Transverse colon (tissue), 3 donors: ENCODE data around the gene KAZALD1.

Source experiments
- EP300 ChIP-seq: sonication (generic); formaldehyde crosslinking; IDR thresholded peaks from one replicate; pipeline ENCODE4 v1.6.1; 2017; ENCODE audit warnings: antibody characterized with exemption, low read depth
- TF ChIP-seq, protein P1 (sequence below), 5 experiments: fragments of 200-600 bp in 3 of 5; fragments of 450-650 bp in 2 of 5; sonication (generic) in 3 of 5; IDR thresholded peaks; 1 replicate in 2 of 5; 2 replicates in 3 of 5; pipeline ENCODE4 v1.5.1; 2016 to 2017; ENCODE audit warnings: antibody characterized with exemption in 5 of 5, inconsistent platforms in 3 of 5, mild to moderate bottlenecking in 2 of 5, moderate library complexity in 1 of 5

- TF ChIP-seq, protein P1, sequence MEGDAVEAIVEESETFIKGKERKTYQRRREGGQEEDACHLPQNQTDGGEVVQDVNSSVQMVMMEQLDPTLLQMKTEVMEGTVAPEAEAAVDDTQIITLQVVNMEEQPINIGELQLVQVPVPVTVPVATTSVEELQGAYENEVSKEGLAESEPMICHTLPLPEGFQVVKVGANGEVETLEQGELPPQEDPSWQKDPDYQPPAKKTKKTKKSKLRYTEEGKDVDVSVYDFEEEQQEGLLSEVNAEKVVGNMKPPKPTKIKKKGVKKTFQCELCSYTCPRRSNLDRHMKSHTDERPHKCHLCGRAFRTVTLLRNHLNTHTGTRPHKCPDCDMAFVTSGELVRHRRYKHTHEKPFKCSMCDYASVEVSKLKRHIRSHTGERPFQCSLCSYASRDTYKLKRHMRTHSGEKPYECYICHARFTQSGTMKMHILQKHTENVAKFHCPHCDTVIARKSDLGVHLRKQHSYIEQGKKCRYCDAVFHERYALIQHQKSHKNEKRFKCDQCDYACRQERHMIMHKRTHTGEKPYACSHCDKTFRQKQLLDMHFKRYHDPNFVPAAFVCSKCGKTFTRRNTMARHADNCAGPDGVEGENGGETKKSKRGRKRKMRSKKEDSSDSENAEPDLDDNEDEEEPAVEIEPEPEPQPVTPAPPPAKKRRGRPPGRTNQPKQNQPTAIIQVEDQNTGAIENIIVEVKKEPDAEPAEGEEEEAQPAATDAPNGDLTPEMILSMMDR (IDR thresholded peaks at IDR 0.05), result peak; percentile 80 to 97 (median 84)
- TF ChIP-seq EP300, result no peak
These were observed 49.0 kb upstream of the KAZALD1 start for GRCh38 chr10:101012525-101013364.
